OCI-LY1 (cell line): Measurements from ENCODE around the gene FAM76A.

ENCODE experiments used
- EZH2 ChIP-seq: fragments of 200-600 bp; sonication (generic), shearing (Covaris generic); IDR thresholded peaks from 2 replicates; pipeline ENCODE4 v1.8.0; 2017; ENCODE audit warnings: borderline replicate concordance, mixed run types, mild to moderate bottlenecking, antibody characterized with exemption, low read length, moderate library complexity, mixed read lengths
- TF ChIP-seq, protein P1 (sequence below): fragments of 200-600 bp; sonication (generic), shearing (Covaris generic); IDR thresholded peaks from 2 replicates; pipeline ENCODE4 v1.5.1; 2017; ENCODE audit warnings: mild to moderate bottlenecking, antibody characterized with exemption, low read length, moderate library complexity, mixed read lengths

DNA sequence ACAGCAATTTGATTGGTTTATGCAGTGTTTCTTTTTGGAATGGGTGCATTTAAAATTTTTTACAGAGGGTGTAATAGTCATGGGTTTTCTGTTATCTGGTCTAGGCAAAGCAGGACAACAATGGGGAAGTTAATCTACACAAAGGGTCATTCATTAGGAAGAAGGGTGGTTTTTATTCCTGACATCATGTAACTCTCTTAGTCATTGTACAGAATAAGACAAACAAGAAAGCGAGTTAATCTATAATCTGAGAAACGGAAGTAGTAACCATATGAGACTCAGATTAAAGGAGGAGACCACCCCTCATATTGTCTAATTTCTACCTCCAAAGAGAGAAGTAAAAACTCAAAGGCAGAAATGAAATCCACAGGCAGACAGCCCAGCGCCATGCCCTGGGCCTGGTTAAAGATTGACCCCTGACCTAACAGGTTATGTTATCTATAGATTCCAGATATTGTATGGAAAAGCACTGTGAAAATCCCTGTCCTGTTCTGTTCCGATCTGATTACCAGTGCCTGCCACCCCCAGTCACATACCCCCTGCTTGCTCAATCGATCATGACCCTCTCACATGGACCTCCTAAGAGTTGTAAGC lies 43.3 kb upstream of the FAM76A start:
- TF ChIP-seq, protein P1, sequence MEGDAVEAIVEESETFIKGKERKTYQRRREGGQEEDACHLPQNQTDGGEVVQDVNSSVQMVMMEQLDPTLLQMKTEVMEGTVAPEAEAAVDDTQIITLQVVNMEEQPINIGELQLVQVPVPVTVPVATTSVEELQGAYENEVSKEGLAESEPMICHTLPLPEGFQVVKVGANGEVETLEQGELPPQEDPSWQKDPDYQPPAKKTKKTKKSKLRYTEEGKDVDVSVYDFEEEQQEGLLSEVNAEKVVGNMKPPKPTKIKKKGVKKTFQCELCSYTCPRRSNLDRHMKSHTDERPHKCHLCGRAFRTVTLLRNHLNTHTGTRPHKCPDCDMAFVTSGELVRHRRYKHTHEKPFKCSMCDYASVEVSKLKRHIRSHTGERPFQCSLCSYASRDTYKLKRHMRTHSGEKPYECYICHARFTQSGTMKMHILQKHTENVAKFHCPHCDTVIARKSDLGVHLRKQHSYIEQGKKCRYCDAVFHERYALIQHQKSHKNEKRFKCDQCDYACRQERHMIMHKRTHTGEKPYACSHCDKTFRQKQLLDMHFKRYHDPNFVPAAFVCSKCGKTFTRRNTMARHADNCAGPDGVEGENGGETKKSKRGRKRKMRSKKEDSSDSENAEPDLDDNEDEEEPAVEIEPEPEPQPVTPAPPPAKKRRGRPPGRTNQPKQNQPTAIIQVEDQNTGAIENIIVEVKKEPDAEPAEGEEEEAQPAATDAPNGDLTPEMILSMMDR, result no peak
- TF ChIP-seq EZH2, result no peak
